Measurements from ENCODE around the gene CLEC2L. TPM values are rescaled to one million over a fixed set of nuclear protein-coding genes. Genes with fewer than 3 reads are reported as not detected.

CLEC2L gene
- total and polyA plus RNA-seq, 2 of the 8 experiments (the other 6 are each of a cell fraction or from before 2014, with no cell fraction given): 0.20 to 1.9 TPM

DNA sequence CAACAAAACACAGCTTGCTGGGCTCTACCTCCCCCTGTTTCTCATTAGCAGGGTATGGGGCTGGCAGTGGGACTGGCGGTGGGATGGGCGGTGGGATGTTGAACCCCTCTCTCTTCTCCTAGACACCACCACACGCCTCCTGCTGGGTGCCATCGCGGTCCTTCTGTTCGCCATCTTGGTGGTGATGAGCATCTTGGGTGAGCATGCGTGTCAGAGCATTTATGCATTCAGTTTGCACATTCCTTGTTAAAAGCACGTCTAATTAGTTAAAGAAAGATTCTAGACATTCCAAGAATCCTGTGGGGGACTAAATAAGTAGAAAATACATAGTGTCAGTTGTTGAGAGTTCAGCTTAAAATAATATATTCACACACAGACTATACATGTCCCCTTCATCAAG, 12.7 kb downstream of the CLEC2L start:
- no peaks in the 10 kb centered on the region for H4K20me1 ChIP-seq (replicated peaks in 1 of 2; ENCODE audit: control insufficient read depth in 1 of 2, insufficient read depth in 2 of 2, low read length in 2 of 2)
- H3K9me3 ChIP-seq (ENCODE audit: insufficient read depth in 2 of 2, low read depth in 1 of 2, low read length in 1 of 2): no peaks in the 10 kb centered on the region
- no peak overlapping the region for H4K91ac ChIP-seq (replicated peaks; ENCODE audit: insufficient read length, low read length)
- H3K14ac ChIP-seq (ENCODE audit: insufficient read length): no peak overlapping the region
- no peak overlapping the region for H3K4ac ChIP-seq (replicated peaks; ENCODE audit: insufficient read length, low read depth, low read length)
- no peak overlapping the region for H3K27ac ChIP-seq (ENCODE audit: low read depth, low read length)
- no peak overlapping the region for H3K9ac ChIP-seq (replicated peaks in 1 of 4; ENCODE audit: extremely low read depth in 1 of 4, low read depth in 3 of 4, low read length in 3 of 4)
- no peaks in the 10 kb centered on the region for H3K36me3 ChIP-seq (ENCODE audit: control insufficient read depth in 2 of 4, insufficient read depth in 4 of 4, low read length in 3 of 4)
- 0 out of 2 replicates have a peak, but pooled peaks cover 2% of the 10 kb centered on the region for H3K23me2 ChIP-seq (ENCODE audit: low read depth, low read length)
- H2BK120ac ChIP-seq (replicated peaks; ENCODE audit: low read depth, low read length): no peak overlapping the region
- ChIA-PET POLR2A (ENCODE audit: partially characterized antibody) (no interaction called here), CTCF (ENCODE audit: partially characterized antibody) (interaction anchor here (0.7 to 1.3 kb wide), 3 partner anchors 60 to 137 kb away, joined by 3 to 5 read pairs (median 3); no protein-coding TSS in a partner anchor)
- no peak overlapping the region for H3K23ac ChIP-seq (ENCODE audit: insufficient read length)
- no peaks in the 10 kb centered on the region; a peak in 1 of 7 replicates for H3K4me1 ChIP-seq (replicated peaks in 1 of 4; ENCODE audit: control insufficient read depth in 3 of 4, insufficient read depth in 4 of 4, low read length in 3 of 4)
- TF ChIP-seq POLR2A (IDR thresholded peaks at IDR 0.05; ENCODE audit: control extremely low read depth in 1 of 2, low read depth in 2 of 2, low read length in 2 of 2) (no peak), HDAC2 (IDR thresholded peaks at IDR 0.05; ENCODE audit: borderline replicate concordance in 1 of 2, low read depth in 2 of 2, low read length in 2 of 2) (no peak), POLR2AphosphoS5 (IDR thresholded peaks at IDR 0.05; ENCODE audit: low read depth, low read length) (no peak), HDAC6 (IDR thresholded peaks at IDR 0.05; ENCODE audit: low read depth, low read length) (no peak), EP300 (IDR thresholded peaks at IDR 0.05; ENCODE audit: borderline replicate concordance in 1 of 2, low read depth in 2 of 2, low read length in 2 of 2) (no peak), SP2 (IDR thresholded peaks at IDR 0.05; ENCODE audit: low read length) (no peak), RXRA (IDR thresholded peaks at IDR 0.05; ENCODE audit: insufficient read depth, low read depth, low read length) (no peak), CTBP2 (IDR thresholded peaks at IDR 0.05; ENCODE audit: borderline replicate concordance, insufficient read depth, insufficient read length, low read length) (no peak)
- H3K27me3 ChIP-seq (replicated peaks in 1 of 4; ENCODE audit: control insufficient read depth in 3 of 4, extremely low read depth in 1 of 4, insufficient read depth in 3 of 4, low read length in 3 of 4): no peaks in the 10 kb centered on the region; a peak in 1 of 7 replicates
- H4K5ac ChIP-seq (ENCODE audit: insufficient read length, low read depth, low read length): no peak overlapping the region
- no peak overlapping the region for H3K18ac ChIP-seq (ENCODE audit: extremely low read depth, low read length)
- H3K56ac ChIP-seq (replicated peaks; ENCODE audit: insufficient read length, low read depth, low read length): no peak overlapping the region
- H2BK20ac ChIP-seq (ENCODE audit: low read length): no peak overlapping the region
- FAIRE-seq (no peak), DNase-seq (ENCODE audit: low read depth in 1 of 2, low spot score in 2 of 2) (no peak)
- H3K79me1 ChIP-seq (ENCODE audit: low read depth, low read length): no peaks in the 10 kb centered on the region
- H2BK5ac ChIP-seq (ENCODE audit: low read depth, low read length): no peak overlapping the region
- H2AFZ ChIP-seq (ENCODE audit: low read length): no peak overlapping the region
- 93% methylated on average over 8 of the region's 8 CpGs; no CpG with 5 or more reads in 1 of the 2 experiments for WGBS, 2 experiments (ENCODE audit: extremely low coverage in 1 of 2, insufficient coverage in 1 of 2, insufficient read length in 1 of 2, insufficient replicate concordance in 2 of 2, low coverage in 1 of 2, low lambda C conversion rate in 2 of 2, missing lambda C conversion rate in 1 of 2)
- no peak overlapping the region for H3K4me3 ChIP-seq (ENCODE audit: extremely low read depth in 1 of 4, insufficient read depth in 2 of 4, low read depth in 3 of 4, low read length in 4 of 4)
- no peak overlapping the region for H3K4me2 ChIP-seq (ENCODE audit: insufficient read depth in 1 of 2, low read depth in 2 of 2, low read length in 2 of 2)
- no peak overlapping the region for H2BK12ac ChIP-seq (ENCODE audit: low read depth, low read length)
- H2BK15ac ChIP-seq (ENCODE audit: low read length): no peak overlapping the region
- H2AK5ac ChIP-seq (ENCODE audit: low read depth, low read length): no peak overlapping the region
- H3K79me2 ChIP-seq (ENCODE audit: control insufficient read depth in 1 of 2, insufficient read depth in 2 of 2, low read length in 2 of 2): no peaks in the 10 kb centered on the region
- H4K8ac ChIP-seq (ENCODE audit: extremely low read depth, insufficient read depth, low read length): no peak overlapping the region

Data from H1 (cell line).